Measurements from ENCODE around the gene GBF1. TPM values are rescaled to one million over a fixed set of nuclear protein-coding genes. Genes with fewer than 3 reads are reported as not detected.

The GBF1 gene
- total and polyA plus RNA-seq, 11 donors = 15.5 to 70.0 (median 48.2) TPM

- ATAC-seq = peak; percentile 1 to 11 (median 6)
These were observed 186.3 kb downstream of the GBF1 start for GRCh38 chr10:102431452-102432124.

More at GRCh38 chr10:102431452-102432124, 186.3 kb downstream of the GBF1 start:
- peaks cover 0 to 48% (median 12%) of the 10 kb centered on the region in 12 donors for H3K4me1 ChIP-seq
- intact Hi-C loops (cut with DNase I) = loop anchor here in 1 of 10 donors (1.0 to 2.0 kb wide), 2 partner anchors 9 to 71 kb away; partner anchors contain the start of genes ACTR1A and SUFU
- WGBS, 4 donors = 19 to 48% (median 25%) methylated on average over 2 to 4 of the region's 4 CpGs
- H3K27me3 ChIP-seq = peaks cover 0 to 12% (median 0%) of the 10 kb centered on the region in 9 donors
- no peaks in the 10 kb centered on the region for H3K36me3 ChIP-seq
- H3K4me3 ChIP-seq = peak overlapping the region; percentile 67 to 99 (median 91)
- H3K9me3 ChIP-seq = no peaks in the 10 kb centered on the region
- TF ChIP-seq, protein P1, sequence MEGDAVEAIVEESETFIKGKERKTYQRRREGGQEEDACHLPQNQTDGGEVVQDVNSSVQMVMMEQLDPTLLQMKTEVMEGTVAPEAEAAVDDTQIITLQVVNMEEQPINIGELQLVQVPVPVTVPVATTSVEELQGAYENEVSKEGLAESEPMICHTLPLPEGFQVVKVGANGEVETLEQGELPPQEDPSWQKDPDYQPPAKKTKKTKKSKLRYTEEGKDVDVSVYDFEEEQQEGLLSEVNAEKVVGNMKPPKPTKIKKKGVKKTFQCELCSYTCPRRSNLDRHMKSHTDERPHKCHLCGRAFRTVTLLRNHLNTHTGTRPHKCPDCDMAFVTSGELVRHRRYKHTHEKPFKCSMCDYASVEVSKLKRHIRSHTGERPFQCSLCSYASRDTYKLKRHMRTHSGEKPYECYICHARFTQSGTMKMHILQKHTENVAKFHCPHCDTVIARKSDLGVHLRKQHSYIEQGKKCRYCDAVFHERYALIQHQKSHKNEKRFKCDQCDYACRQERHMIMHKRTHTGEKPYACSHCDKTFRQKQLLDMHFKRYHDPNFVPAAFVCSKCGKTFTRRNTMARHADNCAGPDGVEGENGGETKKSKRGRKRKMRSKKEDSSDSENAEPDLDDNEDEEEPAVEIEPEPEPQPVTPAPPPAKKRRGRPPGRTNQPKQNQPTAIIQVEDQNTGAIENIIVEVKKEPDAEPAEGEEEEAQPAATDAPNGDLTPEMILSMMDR (IDR thresholded peaks at IDR 0.05) = no peak
- TF ChIP-seq POLR2A (IDR thresholded peaks at IDR 0.05) = no peak
- DNase-seq = no peak
- H3K27ac ChIP-seq = peak overlapping the region; percentile 43 to 91 (median 88)

Other genes with a start within 250 kb of the GBF1 start
- 10 to 100 TPM; 28.5 to 84.2 (median 45.4) TPM for gene ARMH3, start 189.4 kb upstream of the GBF1 start, total RNA-seq
- gene ARMH3, start 189.4 kb upstream of the GBF1 start, polyA plus RNA-seq = 10 to 100 TPM; 33.4 to 43.9 TPM
- 10 to 100 TPM in 6 of 9 donors, 1 to 10 TPM in 3; 7.8 to 23.1 (median 12.4) TPM for gene HPS6, start 180.2 kb upstream of the GBF1 start, total RNA-seq
- gene HPS6, start 180.2 kb upstream of the GBF1 start, polyA plus RNA-seq = 10 to 100 TPM in 1 of 2 donors, 1 to 10 TPM in 1; 7.6 to 12.9 TPM
- gene LDB1, start 125.2 kb upstream of the GBF1 start, total RNA-seq = 10 to 100 TPM; 38.7 to 63.2 (median 53.5) TPM
- 10 to 100 TPM; 29.5 to 39.4 TPM for gene LDB1, start 125.2 kb upstream of the GBF1 start, polyA plus RNA-seq
- 10 to 100 TPM in 8 of 9 donors, 1 to 10 TPM in 1; 10.0 to 21.5 (median 14.9) TPM for gene PPRC1, start 112.5 kb upstream of the GBF1 start, total RNA-seq
- gene PPRC1, start 112.5 kb upstream of the GBF1 start, polyA plus RNA-seq = 10 to 100 TPM; 10.7 to 17.9 TPM
- 10 to 100 TPM; 24.0 to 67.5 (median 29.0) TPM for gene NOLC1, start 93.1 kb upstream of the GBF1 start, total RNA-seq
- gene NOLC1, start 93.1 kb upstream of the GBF1 start, polyA plus RNA-seq = 10 to 100 TPM; 10.1 to 37.5 TPM
- under 1 TPM in 2 of 9 donors, not detected in 7; 0.20 to 0.25 TPM for gene ELOVL3, start 19.2 kb upstream of the GBF1 start, total RNA-seq
- gene ELOVL3, start 19.2 kb upstream of the GBF1 start, polyA plus RNA-seq = under 1 TPM in 1 of 2 donors, not detected in 1; 0.17 TPM
- 1 to 10 TPM in 6 of 9 donors, under 1 TPM in 3; 0.18 to 3.3 (median 1.3) TPM for gene PITX3, start 4.0 kb upstream of the GBF1 start, total RNA-seq
- gene PITX3, start 4.0 kb upstream of the GBF1 start, polyA plus RNA-seq = 1 to 10 TPM; 1.2 to 9.5 TPM
- gene NFKB2, start 150.2 kb downstream of the GBF1 start, total RNA-seq = 10 to 100 TPM in 8 of 9 donors, 1 to 10 TPM in 1; 9.6 to 50.4 (median 17.2) TPM
- gene NFKB2, start 150.2 kb downstream of the GBF1 start, polyA plus RNA-seq = 10 to 100 TPM in 1 of 2 donors, 1 to 10 TPM in 1; 9.6 to 20.1 TPM
- gene PSD, start 173.3 kb downstream of the GBF1 start, total RNA-seq = 1 to 10 TPM in 4 of 9 donors, under 1 TPM in 5; 0.34 to 1.7 (median 0.86) TPM
- under 1 TPM; 0.14 to 0.76 TPM for gene PSD, start 173.3 kb downstream of the GBF1 start, polyA plus RNA-seq
- gene FBXL15, start 175.3 kb downstream of the GBF1 start, total RNA-seq = 10 to 100 TPM in 6 of 9 donors, 1 to 10 TPM in 3; 6.6 to 13.9 (median 10.2) TPM
- 10 to 100 TPM in 1 of 2 donors, 1 to 10 TPM in 1; 9.9 to 20.0 TPM for gene FBXL15, start 175.3 kb downstream of the GBF1 start, polyA plus RNA-seq
- 100 to 1,000 TPM in 1 of 9 donors, 10 to 100 TPM in 8; 62.0 to 107 (median 79.2) TPM for gene CUEDC2, start 187.0 kb downstream of the GBF1 start, total RNA-seq
- gene CUEDC2, start 187.0 kb downstream of the GBF1 start, polyA plus RNA-seq = 10 to 100 TPM; 73.4 to 81.2 TPM
- under 1 TPM in 2 of 9 donors, not detected in 7; 0.18 to 0.21 TPM for gene C10orf95, start 206.0 kb downstream of the GBF1 start, total RNA-seq
- gene C10orf95, start 206.0 kb downstream of the GBF1 start, polyA plus RNA-seq = not detected